ENCODE measurements around the gene GPHA2. TPM values are rescaled to one million over a fixed set of nuclear protein-coding genes. Genes with fewer than 3 reads are reported as not detected.

The GPHA2 gene
- polyA plus RNA-seq, 1 of the 3 experiments (the other 2 are of a cell fraction) = not detected

DNA sequence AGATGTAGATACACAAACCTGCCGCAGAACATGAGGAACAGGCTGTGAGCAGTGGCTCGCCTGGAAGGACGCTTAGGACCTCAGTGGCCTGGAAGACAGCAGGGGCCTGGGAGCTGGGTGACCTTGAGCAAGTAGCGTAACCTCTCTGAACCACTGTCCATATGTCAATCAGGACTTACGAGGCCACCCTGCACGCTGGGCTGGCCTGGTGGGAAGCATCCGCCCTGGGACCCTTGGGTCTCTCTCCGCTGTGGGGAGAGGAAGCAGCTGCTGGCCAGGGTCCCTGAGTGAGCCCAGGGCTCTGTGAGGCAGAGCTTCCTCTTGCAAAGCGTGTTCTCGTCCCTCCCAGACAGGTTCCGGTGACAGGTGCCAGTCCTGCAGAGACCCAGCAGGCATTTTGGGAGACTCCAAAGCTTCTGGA lies 43.3 kb downstream of the GPHA2 start (continued):
- TF ChIP-seq, protein P1, sequence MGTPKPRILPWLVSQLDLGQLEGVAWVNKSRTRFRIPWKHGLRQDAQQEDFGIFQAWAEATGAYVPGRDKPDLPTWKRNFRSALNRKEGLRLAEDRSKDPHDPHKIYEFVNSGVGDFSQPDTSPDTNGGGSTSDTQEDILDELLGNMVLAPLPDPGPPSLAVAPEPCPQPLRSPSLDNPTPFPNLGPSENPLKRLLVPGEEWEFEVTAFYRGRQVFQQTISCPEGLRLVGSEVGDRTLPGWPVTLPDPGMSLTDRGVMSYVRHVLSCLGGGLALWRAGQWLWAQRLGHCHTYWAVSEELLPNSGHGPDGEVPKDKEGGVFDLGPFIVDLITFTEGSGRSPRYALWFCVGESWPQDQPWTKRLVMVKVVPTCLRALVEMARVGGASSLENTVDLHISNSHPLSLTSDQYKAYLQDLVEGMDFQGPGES (IDR thresholded peaks at IDR 0.05; ENCODE audit: low read depth, low read length) = no peak

- Histone ChIP-seq H3K36me3 (replicated peaks in 1 of 2; ENCODE audit: control insufficient read depth in 1 of 2, insufficient read depth in 2 of 2, low read length in 1 of 2) (no peaks in the 10 kb centered on the region), H3K4me3 (ENCODE audit: low read depth in 2 of 2, low read length in 1 of 2) (no peak overlapping the region), H3K9ac (no peak overlapping the region), H3K27me3 (ENCODE audit: insufficient read depth) (no peaks in the 10 kb centered on the region), H3K79me2 (ENCODE audit: insufficient read depth) (no peaks in the 10 kb centered on the region), H3K9me3 (no peaks in the 10 kb centered on the region), H3K4me2 (no peak overlapping the region), H4K20me1 (ENCODE audit: insufficient read depth) (no peaks in the 10 kb centered on the region), H2AFZ (ENCODE audit: low read depth) (no peak overlapping the region), H3F3A (replicated peaks; ENCODE audit: insufficient read depth) (no peaks in the 10 kb centered on the region), H3K27ac (ENCODE audit: low read depth in 2 of 2, low read length in 1 of 2) (no peak overlapping the region), H3K9me2 (no peaks in the 10 kb centered on the region), H3K4me1 (ENCODE audit: control insufficient read depth in 1 of 2, insufficient read depth in 2 of 2, low read depth in 1 of 2, low read length in 1 of 2) (peaks cover 0 to 15% of the 10 kb centered on the region in 2 experiments; a peak in 1 of 4 replicates)
- CTCF ChIA-PET = interaction anchor here (0.7 to 26.7 kb wide), 5 partner anchors 14 to 122 kb away, joined by 3 to 530 read pairs (median 3); partner anchors contain the start of genes ARL2 and CDC42BPG
- DNase-seq = no peak
- 63% methylated on average over 5 of the region's 5 CpGs for WGBS (ENCODE audit: low lambda C conversion rate)
- POLR2A ChIA-PET = interaction anchor here (0.5 to 0.7 kb wide), 2 partner anchors 9 to 56 kb away, joined by 4 read pairs; no protein-coding TSS in a partner anchor
- no peak for TF ChIP-seq FOSL2 (IDR thresholded peaks at IDR 0.05; ENCODE audit: borderline replicate concordance, low read depth)
- TF ChIP-seq SMC3 (IDR thresholded peaks at IDR 0.05; ENCODE audit: low read depth, low read length) = no peak
- TF ChIP-seq TEAD4 (IDR thresholded peaks at IDR 0.05; ENCODE audit: borderline replicate concordance, insufficient read depth) = no peak
- no peak for TF ChIP-seq NFIC (IDR thresholded peaks at IDR 0.05; ENCODE audit: borderline replicate concordance)
- TF ChIP-seq FOXJ3 (CRISPR knock-in tag; IDR thresholded peaks at IDR 0.05) = no peak
- TF ChIP-seq, protein P1 (IDR thresholded peaks at IDR 0.05; ENCODE audit: low read depth, low read length) = no peak
- TF ChIP-seq RCOR1 (IDR thresholded peaks at IDR 0.05; ENCODE audit: low read length) = no peak
- TF ChIP-seq, protein P2, sequence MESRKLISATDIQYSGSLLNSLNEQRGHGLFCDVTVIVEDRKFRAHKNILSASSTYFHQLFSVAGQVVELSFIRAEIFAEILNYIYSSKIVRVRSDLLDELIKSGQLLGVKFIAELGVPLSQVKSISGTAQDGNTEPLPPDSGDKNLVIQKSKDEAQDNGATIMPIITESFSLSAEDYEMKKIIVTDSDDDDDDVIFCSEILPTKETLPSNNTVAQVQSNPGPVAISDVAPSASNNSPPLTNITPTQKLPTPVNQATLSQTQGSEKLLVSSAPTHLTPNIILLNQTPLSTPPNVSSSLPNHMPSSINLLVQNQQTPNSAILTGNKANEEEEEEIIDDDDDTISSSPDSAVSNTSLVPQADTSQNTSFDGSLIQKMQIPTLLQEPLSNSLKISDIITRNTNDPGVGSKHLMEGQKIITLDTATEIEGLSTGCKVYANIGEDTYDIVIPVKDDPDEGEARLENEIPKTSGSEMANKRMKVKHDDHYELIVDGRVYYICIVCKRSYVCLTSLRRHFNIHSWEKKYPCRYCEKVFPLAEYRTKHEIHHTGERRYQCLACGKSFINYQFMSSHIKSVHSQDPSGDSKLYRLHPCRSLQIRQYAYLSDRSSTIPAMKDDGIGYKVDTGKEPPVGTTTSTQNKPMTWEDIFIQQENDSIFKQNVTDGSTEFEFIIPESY (IDR thresholded peaks at IDR 0.05; ENCODE audit: borderline replicate concordance, low read depth) = no peak
- no peak for TF ChIP-seq NRF1 (IDR thresholded peaks at IDR 0.05; ENCODE audit: low read depth, low read length)
Observed at GRCh38 chr11:64891880-64892279, 43.8 kb downstream of the GPHA2 start.
